ENCODE data around the gene ZNF222. TPM values are rescaled to one million over a fixed set of nuclear protein-coding genes. Genes with fewer than 3 reads are reported as not detected.

The ZNF222 gene
- total and polyA plus RNA-seq, 4 donors, result 9.4 to 9.9 (median 9.7) TPM

- Histone ChIP-seq H3K4me3 (ENCODE audit: low read depth, low read length) (peak overlapping the region; percentile 61), H3K9me3 (ENCODE audit: control insufficient read depth, insufficient read depth, low read length) (no peaks in the 10 kb centered on the region), H3K27ac (ENCODE audit: low read depth, low read length) (no peak overlapping the region), H3K36me3 (ENCODE audit: control insufficient read depth, insufficient read depth, low read length) (peaks cover 8% of the 10 kb centered on the region), H3K27me3 (ENCODE audit: control insufficient read depth, insufficient read depth, low read length) (no peaks in the 10 kb centered on the region), H3K4me1 (ENCODE audit: control insufficient read depth, insufficient read depth, low read length) (peaks cover 9% of the 10 kb centered on the region)
- WGBS (ENCODE audit: insufficient coverage), result 0% methylated on average over 3 of the region's 15 CpGs
- peak in 1 of 6 donors; percentile 1 for DNase-seq (ENCODE audit: low read depth in 4 of 6, low spot score in 6 of 6)
Measured at GRCh38 chr19:44003461-44004009, 21.6 kb upstream of the ZNF222 start.

DNA sequence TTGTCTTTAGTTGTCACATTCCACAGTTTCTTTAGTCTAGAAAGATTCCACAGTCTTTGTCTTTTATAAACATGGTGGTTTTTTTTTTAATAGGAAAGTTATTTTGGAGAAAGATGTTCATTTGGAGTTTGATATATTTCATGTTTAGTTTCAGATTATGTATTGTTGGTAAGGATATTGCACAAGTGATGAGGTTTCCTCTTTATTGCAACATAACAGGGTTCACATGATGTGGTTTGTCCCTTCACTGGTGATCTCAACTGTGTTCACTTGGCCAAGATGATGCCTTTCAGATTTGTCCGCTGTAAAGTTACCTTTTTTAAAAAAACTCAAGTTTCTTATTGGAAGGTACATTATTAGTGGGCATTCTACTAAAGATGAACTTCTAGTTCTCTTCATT is 19.2 kb upstream of the ZNF222 start:
- peaks cover 10% of the 10 kb centered on the region for H3K9me3 ChIP-seq (ENCODE audit: control insufficient read depth, insufficient read depth, low read length)
- DNase-seq (ENCODE audit: low read depth in 4 of 6, low spot score in 6 of 6), result no peak
- no peak overlapping the region for H3K4me3 ChIP-seq (ENCODE audit: low read depth, low read length)
- no peak overlapping the region for H3K27ac ChIP-seq (ENCODE audit: low read depth, low read length)
- peaks cover 9% of the 10 kb centered on the region for H3K4me1 ChIP-seq (ENCODE audit: control insufficient read depth, insufficient read depth, low read length)
- H3K36me3 ChIP-seq (ENCODE audit: control insufficient read depth, insufficient read depth, low read length), result peaks cover 27% of the 10 kb centered on the region
- no CpG with 5 or more reads among the region's 1 CpG for WGBS (ENCODE audit: insufficient coverage)
- H3K27me3 ChIP-seq (ENCODE audit: control insufficient read depth, insufficient read depth, low read length), result no peaks in the 10 kb centered on the region

GRCh38 chr19:44007473-44007872 is 17.7 kb upstream of the ZNF222 start:
- Histone ChIP-seq H3K4me3 (ENCODE audit: low read depth, low read length) (no peak overlapping the region), H3K4me1 (ENCODE audit: control insufficient read depth, insufficient read depth, low read length) (peaks cover 7% of the 10 kb centered on the region), H3K9me3 (ENCODE audit: control insufficient read depth, insufficient read depth, low read length) (peaks cover 11% of the 10 kb centered on the region), H3K27me3 (ENCODE audit: control insufficient read depth, insufficient read depth, low read length) (no peaks in the 10 kb centered on the region), H3K27ac (ENCODE audit: low read depth, low read length) (no peak overlapping the region), H3K36me3 (ENCODE audit: control insufficient read depth, insufficient read depth, low read length) (peaks cover 29% of the 10 kb centered on the region)
- DNase-seq (ENCODE audit: low read depth in 4 of 6, low spot score in 6 of 6), result no peak
- WGBS (ENCODE audit: insufficient coverage), result 95% methylated on average over 5 of the region's 6 CpGs

GRCh38 chr19:44010468-44010867 is 14.7 kb upstream of the ZNF222 start:
- no peaks in the 10 kb centered on the region for H3K27me3 ChIP-seq (ENCODE audit: control insufficient read depth, insufficient read depth, low read length)
- no peak overlapping the region for H3K27ac ChIP-seq (ENCODE audit: low read depth, low read length)
- H3K4me3 ChIP-seq (ENCODE audit: low read depth, low read length), result no peak overlapping the region
- H3K4me1 ChIP-seq (ENCODE audit: control insufficient read depth, insufficient read depth, low read length), result no peaks in the 10 kb centered on the region
- peaks cover 29% of the 10 kb centered on the region for H3K36me3 ChIP-seq (ENCODE audit: control insufficient read depth, insufficient read depth, low read length)
- H3K9me3 ChIP-seq (ENCODE audit: control insufficient read depth, insufficient read depth, low read length), result peaks cover 11% of the 10 kb centered on the region
- WGBS (ENCODE audit: insufficient coverage), result 100% methylated on average over 2 of the region's 5 CpGs
- DNase-seq (ENCODE audit: low read depth in 4 of 6, low spot score in 6 of 6), result no peak

GRCh38 chr19:44019498-44019897 is 5.7 kb upstream of the ZNF222 start:
- Histone ChIP-seq H3K27me3 (ENCODE audit: control insufficient read depth, insufficient read depth, low read length) (no peaks in the 10 kb centered on the region), H3K4me3 (ENCODE audit: low read depth, low read length) (no peak overlapping the region), H3K4me1 (ENCODE audit: control insufficient read depth, insufficient read depth, low read length) (no peaks in the 10 kb centered on the region), H3K27ac (ENCODE audit: low read depth, low read length) (no peak overlapping the region), H3K36me3 (ENCODE audit: control insufficient read depth, insufficient read depth, low read length) (no peaks in the 10 kb centered on the region), H3K9me3 (ENCODE audit: control insufficient read depth, insufficient read depth, low read length) (no peaks in the 10 kb centered on the region)
- no peak for DNase-seq (ENCODE audit: low read depth in 4 of 6, low spot score in 6 of 6)
- 40% methylated on average over 1 of the region's 2 CpGs for WGBS (ENCODE audit: insufficient coverage)

DNA sequence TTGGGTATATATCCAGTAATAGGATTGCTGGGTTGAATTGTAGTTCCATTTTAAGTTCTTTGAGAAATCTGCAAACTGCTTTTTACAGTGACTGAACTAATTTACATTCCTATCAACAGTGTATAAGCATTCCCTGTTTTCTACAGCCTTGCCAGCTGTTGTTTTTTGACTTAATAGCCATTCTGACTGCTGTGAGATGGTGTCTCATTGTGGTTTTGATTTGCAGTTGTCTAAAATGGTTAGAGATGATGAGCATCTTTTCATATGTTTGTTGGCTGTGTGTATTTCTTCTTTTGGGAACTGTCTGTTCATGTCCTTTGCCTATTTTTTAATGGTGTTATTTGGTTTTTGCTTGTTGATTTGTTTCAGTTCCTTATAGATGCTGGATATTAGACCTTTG is 4.0 kb upstream of the ZNF222 start:
- Histone ChIP-seq H3K9me3 (ENCODE audit: control insufficient read depth, insufficient read depth, low read length) (no peaks in the 10 kb centered on the region), H3K4me1 (ENCODE audit: control insufficient read depth, insufficient read depth, low read length) (peaks cover 3% of the 10 kb centered on the region), H3K27ac (ENCODE audit: low read depth, low read length) (no peak overlapping the region), H3K36me3 (ENCODE audit: control insufficient read depth, insufficient read depth, low read length) (no peaks in the 10 kb centered on the region), H3K4me3 (ENCODE audit: low read depth, low read length) (no peak overlapping the region), H3K27me3 (ENCODE audit: control insufficient read depth, insufficient read depth, low read length) (no peaks in the 10 kb centered on the region)
- no peak for DNase-seq (ENCODE audit: low read depth in 4 of 6, low spot score in 6 of 6)

DNA sequence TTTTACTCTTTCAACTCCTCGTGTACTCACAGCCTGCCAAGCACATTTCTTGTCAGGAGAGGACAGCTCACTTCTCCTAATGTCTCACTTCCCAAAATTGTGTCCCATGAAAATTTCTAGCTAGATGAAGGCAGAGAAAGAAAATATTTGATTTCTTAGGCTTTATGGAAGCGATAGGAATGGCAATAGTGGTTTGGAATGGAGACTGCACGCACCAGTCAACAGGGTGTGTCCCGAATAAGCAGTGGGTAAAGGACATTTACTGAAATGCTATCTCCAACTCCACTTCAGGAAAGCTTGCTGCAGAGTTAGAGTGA is 321 bp upstream of the ZNF222 start:
- peaks cover 3% of the 10 kb centered on the region for H3K4me1 ChIP-seq (ENCODE audit: control insufficient read depth, insufficient read depth, low read length)
- H3K9me3 ChIP-seq (ENCODE audit: control insufficient read depth, insufficient read depth, low read length), result no peaks in the 10 kb centered on the region
- peak in 1 of 6 donors; percentile 47 for DNase-seq (ENCODE audit: low read depth in 4 of 6, low spot score in 6 of 6)
- H3K27ac ChIP-seq (ENCODE audit: low read depth, low read length), result no peak overlapping the region
- H3K36me3 ChIP-seq (ENCODE audit: control insufficient read depth, insufficient read depth, low read length), result peaks cover 16% of the 10 kb centered on the region
- peak overlapping the region; percentile 73 for H3K4me3 ChIP-seq (ENCODE audit: low read depth, low read length)
- 18% methylated on average over 3 of the region's 4 CpGs for WGBS (ENCODE audit: insufficient coverage)
- no peaks in the 10 kb centered on the region for H3K27me3 ChIP-seq (ENCODE audit: control insufficient read depth, insufficient read depth, low read length)

GRCh38 chr19:44026622-44027021 is 1.4 kb downstream of the ZNF222 start:
- H3K36me3 ChIP-seq (ENCODE audit: control insufficient read depth, insufficient read depth, low read length), result peaks cover 23% of the 10 kb centered on the region
- H3K9me3 ChIP-seq (ENCODE audit: control insufficient read depth, insufficient read depth, low read length), result no peaks in the 10 kb centered on the region
- no peak overlapping the region for H3K27ac ChIP-seq (ENCODE audit: low read depth, low read length)
- no peak for DNase-seq (ENCODE audit: low read depth in 4 of 6, low spot score in 6 of 6)
- WGBS (ENCODE audit: insufficient coverage), result 100% methylated on average over 2 of the region's 6 CpGs
- no peaks in the 10 kb centered on the region for H3K27me3 ChIP-seq (ENCODE audit: control insufficient read depth, insufficient read depth, low read length)
- H3K4me1 ChIP-seq (ENCODE audit: control insufficient read depth, insufficient read depth, low read length), result peaks cover 3% of the 10 kb centered on the region
- no peak overlapping the region for H3K4me3 ChIP-seq (ENCODE audit: low read depth, low read length)

DNA sequence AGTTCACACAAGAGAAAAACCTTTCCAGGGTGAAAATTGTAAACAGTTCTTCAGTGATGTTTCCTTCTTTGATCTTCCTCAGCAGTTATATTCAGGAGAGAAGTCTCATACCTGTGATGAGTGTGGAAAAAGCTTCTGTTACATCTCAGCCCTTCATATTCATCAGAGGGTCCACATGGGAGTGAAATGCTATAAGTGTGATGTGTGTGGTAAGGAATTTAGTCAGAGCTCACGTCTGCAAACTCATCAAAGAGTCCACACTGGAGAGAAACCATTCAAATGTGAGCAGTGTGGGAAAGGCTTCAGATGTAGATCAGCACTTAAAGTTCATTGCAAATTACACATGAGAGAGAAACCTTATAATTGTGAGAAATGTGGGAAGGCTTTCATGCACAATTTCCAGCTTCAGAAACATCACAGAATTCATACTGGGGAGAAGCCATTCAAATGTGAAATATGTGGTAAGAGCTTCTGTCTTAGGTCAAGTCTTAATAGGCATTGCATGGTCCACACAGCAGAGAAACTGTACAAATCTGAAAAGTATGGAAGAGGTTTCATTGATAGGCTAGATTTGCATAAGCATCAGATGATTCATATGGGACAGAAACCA is 6.9 kb downstream of the ZNF222 start:
- H3K27ac ChIP-seq (ENCODE audit: low read depth, low read length), result no peak overlapping the region
- peaks cover 19% of the 10 kb centered on the region for H3K9me3 ChIP-seq (ENCODE audit: control insufficient read depth, insufficient read depth, low read length)
- H3K4me1 ChIP-seq (ENCODE audit: control insufficient read depth, insufficient read depth, low read length), result no peaks in the 10 kb centered on the region
- H3K36me3 ChIP-seq (ENCODE audit: control insufficient read depth, insufficient read depth, low read length), result peaks cover 36% of the 10 kb centered on the region
- no peaks in the 10 kb centered on the region for H3K27me3 ChIP-seq (ENCODE audit: control insufficient read depth, insufficient read depth, low read length)
- H3K4me3 ChIP-seq (ENCODE audit: low read depth, low read length), result no peak overlapping the region
- WGBS (ENCODE audit: insufficient coverage), result no CpG with 5 or more reads among the region's 1 CpG
- no peak for DNase-seq (ENCODE audit: low read depth in 4 of 6, low spot score in 6 of 6)

DNA sequence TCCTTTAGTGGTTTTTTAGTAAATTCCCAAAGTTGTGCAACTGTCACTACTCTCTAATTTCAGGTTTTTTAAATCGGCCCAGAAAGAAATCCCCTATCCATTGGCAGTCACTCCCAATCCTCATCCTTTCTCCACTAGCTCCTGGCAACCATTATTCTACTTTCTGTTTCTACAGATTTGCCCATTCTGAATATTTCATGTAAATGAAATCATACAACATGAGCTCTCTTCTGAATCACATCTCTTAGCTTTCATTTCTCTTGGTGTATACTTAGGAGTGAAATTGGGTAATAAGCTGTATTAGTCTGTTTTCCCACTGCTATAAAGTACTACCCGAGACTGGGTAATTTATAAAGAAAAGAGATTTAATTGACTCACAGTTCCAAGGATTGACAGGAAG is 17.0 kb downstream of the ZNF222 start:
- Histone ChIP-seq H3K4me3 (ENCODE audit: low read depth, low read length) (no peak overlapping the region), H3K4me1 (ENCODE audit: control insufficient read depth, insufficient read depth, low read length) (no peaks in the 10 kb centered on the region), H3K9me3 (ENCODE audit: control insufficient read depth, insufficient read depth, low read length) (no peaks in the 10 kb centered on the region), H3K36me3 (ENCODE audit: control insufficient read depth, insufficient read depth, low read length) (no peaks in the 10 kb centered on the region), H3K27ac (ENCODE audit: low read depth, low read length) (no peak overlapping the region), H3K27me3 (ENCODE audit: control insufficient read depth, insufficient read depth, low read length) (no peaks in the 10 kb centered on the region)
- WGBS (ENCODE audit: insufficient coverage), result 70% methylated on average over 1 of the region's 2 CpGs
- no peak for DNase-seq (ENCODE audit: low read depth in 4 of 6, low spot score in 6 of 6)

Data from spinal cord (tissue), 10 donors.